ENCODE measurements around the gene VPS35L.
"Not testable (repeated sequence)": the region's sequence is repeated elsewhere in the genome, so short reads cannot be mapped to it uniquely, and the experiment has no call there.

Gene VPS35L

DNA sequence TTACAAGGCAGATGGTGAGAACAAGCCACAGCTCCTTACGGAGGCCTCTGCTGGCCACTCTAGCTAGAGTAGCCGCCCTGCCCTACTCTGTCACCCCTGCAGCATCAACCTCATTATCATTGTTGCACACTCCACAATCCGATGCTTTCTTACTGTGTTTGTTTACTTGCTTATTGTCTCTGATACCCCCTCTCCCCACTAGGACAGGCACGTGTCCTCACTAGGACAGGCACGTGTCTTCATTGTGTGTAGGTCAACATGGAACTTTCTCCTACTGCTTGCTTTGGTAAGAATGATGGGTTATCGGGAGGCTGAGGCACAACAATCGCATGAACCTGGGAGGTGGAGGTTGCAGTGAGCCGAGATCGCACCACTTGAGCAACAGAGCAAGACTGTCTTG is 98.6 kb downstream of the VPS35L start:
- FAIRE-seq (no peak), DNase-seq (ENCODE audit: low spot score) (no peak)

- no peak for DNase-seq (ENCODE audit: low spot score)
- FAIRE-seq = no peak
These were observed 99.8 kb downstream of the VPS35L start for GRCh38 chr16:19655242-19655777.

DNA sequence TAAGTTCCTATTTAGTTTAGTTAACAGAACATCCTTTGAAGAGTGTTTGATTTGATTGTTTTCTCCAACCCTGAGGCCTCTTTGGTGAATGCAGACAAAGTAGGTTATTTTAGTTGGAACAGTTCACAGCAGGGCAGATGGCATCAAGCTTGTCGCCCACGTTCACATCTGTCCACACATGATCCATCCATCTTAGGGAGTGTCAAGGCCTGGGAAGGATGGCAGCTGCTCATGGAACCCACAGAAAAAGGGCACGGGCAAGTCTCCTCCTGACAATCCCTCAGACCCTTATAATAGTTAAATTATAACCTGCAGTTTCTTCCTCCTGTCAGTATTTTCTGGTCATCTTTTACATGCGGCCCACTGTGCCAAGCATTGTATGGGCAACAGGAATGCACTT is 102.3 kb downstream of the VPS35L start:
- FAIRE-seq (no peak), DNase-seq (ENCODE audit: low spot score) (no peak)

- DNase-seq (ENCODE audit: low spot score) (no peak), FAIRE-seq (no peak)
These were observed 104.1 kb downstream of the VPS35L start for GRCh38 chr16:19659554-19659953.

GRCh38 chr16:19660432-19660831 is 104.9 kb downstream of the VPS35L start:
- FAIRE-seq = no peak
- no peak for DNase-seq (ENCODE audit: low spot score)

GRCh38 chr16:19662351-19662750 is 106.8 kb downstream of the VPS35L start:
- FAIRE-seq (no peak), DNase-seq (ENCODE audit: low spot score) (no peak)

- DNase-seq (ENCODE audit: low spot score) (no peak), FAIRE-seq (no peak)
These were observed 108.7 kb downstream of the VPS35L start for GRCh38 chr16:19664166-19664565.

- DNase-seq (ENCODE audit: low spot score); FAIRE-seq: not testable (repeated sequence)
These were observed 109.8 kb downstream of the VPS35L start for GRCh38 chr16:19665313-19665712.

GRCh38 chr16:19666477-19666876 is 111.0 kb downstream of the VPS35L start:
- DNase-seq (ENCODE audit: low spot score) = no peak
- FAIRE-seq = no peak

DNA sequence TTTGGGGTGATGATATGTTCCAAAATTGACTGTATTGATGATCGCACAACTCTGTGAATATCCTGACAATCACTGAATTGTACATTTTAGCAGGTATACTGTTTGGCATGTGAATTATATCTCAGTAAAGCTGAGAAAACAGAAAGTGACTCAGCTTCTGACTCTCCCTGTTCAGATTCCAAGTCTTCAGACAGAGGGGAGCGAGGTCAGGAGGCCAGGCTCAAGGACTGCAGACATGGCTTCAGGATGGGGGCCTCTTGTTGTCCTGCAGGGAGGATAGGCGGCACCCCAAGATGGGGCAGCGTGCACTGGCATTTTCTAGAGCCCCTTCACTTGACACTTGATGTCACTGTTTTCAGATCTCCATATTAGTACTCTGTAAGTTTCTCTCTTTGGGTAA is 116.9 kb downstream of the VPS35L start:
- DNase-seq (ENCODE audit: low spot score) (no peak), FAIRE-seq (no peak)

DNA sequence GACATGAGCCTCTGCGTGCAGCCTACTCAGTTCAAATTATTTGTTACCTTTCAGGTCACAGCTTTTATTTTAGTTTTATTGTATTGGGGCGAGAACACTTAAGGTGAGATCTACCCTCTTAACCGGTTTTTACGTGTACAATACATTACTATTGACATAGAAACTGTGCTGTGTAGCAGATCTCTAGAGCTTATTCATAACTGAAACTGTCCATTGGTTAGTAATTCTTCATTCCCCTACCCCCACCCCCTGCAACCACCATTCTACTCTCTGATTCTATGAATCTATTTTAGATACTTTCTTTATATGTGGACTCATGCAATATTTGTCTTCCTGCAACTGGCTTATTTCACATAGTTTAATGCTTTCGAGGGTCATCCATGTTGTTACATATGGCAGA is 119.0 kb downstream of the VPS35L start:
- DNase-seq (ENCODE audit: low spot score) (no peak), FAIRE-seq (no peak)

- no peak for FAIRE-seq
These were observed 121.9 kb downstream of the VPS35L start for GRCh38 chr16:19677402-19677801.

GRCh38 chr16:19678804-19679203 is 123.3 kb downstream of the VPS35L start:
- FAIRE-seq (no peak), DNase-seq (ENCODE audit: low spot score) (no peak)

More at GRCh38 chr16:19677402-19677801, 121.9 kb downstream of the VPS35L start:
- DNase-seq (ENCODE audit: low spot score) = no peak

- not testable (repeated sequence) for FAIRE-seq
These were observed 123.8 kb downstream of the VPS35L start for GRCh38 chr16:19679281-19679680.

GRCh38 chr16:19680881-19681340 is 125.4 kb downstream of the VPS35L start:
- no peak for DNase-seq (ENCODE audit: low spot score)
- FAIRE-seq = no peak

More at GRCh38 chr16:19679281-19679680, 123.8 kb downstream of the VPS35L start:
- DNase-seq (ENCODE audit: low spot score) = not testable (repeated sequence)

DNA sequence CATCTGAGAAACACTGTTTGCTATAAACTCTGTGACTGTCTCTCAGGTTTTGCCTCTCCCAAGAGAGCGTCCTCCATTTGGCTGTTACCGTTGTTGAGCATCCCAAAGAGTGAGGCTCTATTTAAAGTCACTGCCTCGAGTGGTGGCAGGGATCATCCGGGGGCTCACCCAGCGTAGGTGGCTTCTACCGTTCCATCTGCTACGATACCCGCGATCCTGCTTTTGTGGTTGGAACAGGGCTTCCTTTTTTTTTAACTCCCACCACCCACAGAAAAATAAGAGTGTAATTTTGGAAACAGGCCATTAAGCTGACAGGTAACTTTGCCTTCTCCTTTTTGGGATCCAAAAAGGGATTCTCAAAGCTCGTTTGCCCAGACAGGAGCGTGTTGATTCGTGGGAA is 126.1 kb downstream of the VPS35L start:
- no peak for DNase-seq (ENCODE audit: low spot score)
- FAIRE-seq = no peak

- FAIRE-seq (no peak), DNase-seq (ENCODE audit: low spot score) (no peak)
These were observed 128.1 kb downstream of the VPS35L start for GRCh38 chr16:19683453-19684236.

DNA sequence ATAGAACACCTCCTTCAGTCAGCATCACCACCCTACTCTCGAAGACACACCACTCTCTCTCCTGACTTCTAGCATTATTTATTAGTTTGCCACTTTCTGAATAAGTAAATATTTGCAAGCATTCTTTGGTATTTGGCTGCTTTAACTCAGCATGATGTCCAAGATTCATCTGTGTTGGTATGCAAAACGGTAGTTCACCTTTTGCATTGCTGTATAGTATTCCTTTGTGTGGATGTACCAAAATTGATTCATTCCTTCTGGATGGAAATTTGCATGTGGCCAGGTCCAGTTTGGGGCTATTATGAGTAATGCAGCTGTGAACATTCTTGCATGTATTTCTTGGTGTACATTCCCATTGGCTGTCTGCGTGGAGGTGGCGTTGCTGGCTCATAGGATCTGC is 129.7 kb downstream of the VPS35L start:
- FAIRE-seq (no peak), DNase-seq (ENCODE audit: low spot score) (no peak)

GRCh38 chr16:19687279-19687678 is 131.8 kb downstream of the VPS35L start:
- no peak for DNase-seq (ENCODE audit: low spot score)
- FAIRE-seq = no peak

DNA sequence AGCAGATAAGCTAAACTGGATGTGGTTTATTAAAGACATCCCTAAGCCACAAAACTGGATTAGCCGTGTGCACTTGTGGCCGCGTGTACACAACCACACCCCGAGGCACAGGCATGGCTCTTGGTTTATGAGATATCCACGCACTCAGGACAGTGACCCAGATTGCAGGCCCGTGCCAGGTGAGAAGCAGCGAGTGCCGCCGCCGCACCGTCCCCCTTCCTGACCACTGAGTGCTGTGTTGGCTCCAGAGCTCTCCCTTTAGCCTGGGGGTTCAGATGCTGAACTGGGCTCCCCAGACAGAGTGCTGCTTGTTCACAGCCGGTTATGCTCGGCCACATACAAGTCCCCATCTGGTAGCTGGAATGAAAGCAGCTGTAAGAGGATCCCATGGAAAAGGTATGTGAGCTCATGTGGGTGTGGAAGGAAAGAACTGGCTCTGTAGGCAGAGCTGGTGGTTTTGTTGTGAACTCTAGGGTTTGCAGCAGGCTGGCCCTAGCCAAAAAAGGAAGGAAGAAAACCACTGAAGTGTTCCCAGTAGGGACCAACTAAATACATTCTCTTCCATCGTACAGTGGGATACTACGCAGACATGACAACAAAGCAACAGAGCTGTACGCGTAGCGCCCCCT is 133.0 kb downstream of the VPS35L start:
- FAIRE-seq (no peak), DNase-seq (ENCODE audit: low spot score) (no peak)

DNA sequence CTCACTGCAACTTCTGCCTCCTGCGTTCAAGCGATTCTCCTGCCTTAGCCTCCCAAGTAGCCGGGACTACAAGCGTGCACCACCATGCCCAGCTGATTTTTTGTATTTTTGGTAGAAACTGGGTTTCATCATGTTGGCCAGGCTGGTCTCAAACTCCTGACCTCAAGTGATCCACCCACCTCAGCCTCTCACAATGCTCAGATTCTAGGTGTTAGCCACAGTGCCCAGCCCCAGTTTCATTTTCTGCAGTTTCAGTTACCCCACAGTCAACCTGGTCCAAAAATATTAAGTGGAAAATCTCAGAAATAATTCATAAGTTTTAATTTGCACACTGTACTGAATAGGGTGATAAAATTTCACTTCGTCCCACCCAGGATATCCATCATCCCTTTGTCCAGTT is 133.8 kb downstream of the VPS35L start:
- FAIRE-seq (no peak), DNase-seq (ENCODE audit: low spot score) (no peak)

DNA sequence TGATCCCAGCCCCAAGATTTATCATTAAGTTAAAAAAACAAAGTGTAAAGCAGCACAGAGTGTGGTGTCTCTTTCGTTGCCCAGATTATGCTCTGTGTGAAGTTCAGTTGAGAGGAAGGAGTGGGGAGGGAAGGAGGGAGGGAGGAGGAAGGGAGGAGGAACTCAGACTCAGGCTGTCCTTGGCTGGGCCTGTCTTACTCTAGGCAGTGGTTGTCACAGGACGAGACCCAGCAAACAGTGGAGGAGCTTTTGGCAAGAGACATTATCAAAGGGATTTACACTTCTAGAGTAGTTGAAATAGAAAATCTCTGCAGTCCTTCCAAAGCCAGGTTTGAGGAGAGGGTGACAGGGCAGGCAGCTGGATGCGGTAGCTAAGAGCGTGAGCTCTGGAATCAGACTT is 134.7 kb downstream of the VPS35L start:
- FAIRE-seq = no peak

More for the DNA sequence above, 134.7 kb downstream of the VPS35L start:
- no peak for DNase-seq (ENCODE audit: low spot score)
